HAP-1 (cell line): ENCODE results near the gene RGMA.
A peak's percentile ranks its signal among the peaks of the same experiment; 100 is the strongest.
"Not testable (repeated sequence)": the region's sequence is repeated elsewhere in the genome, so short reads cannot be mapped to it uniquely, and the experiment has no call there.

Experiments
- DNase-seq, 2 experiments: peaks; one replicate each; pipeline ENCODE4 v3.0.0-alpha.2; 2016 to 2020; ENCODE audit warnings: low spot score in 2 of 2
- H3K27me3 ChIP-seq: fragments of 250-450 bp; sonication (Bioruptor Pico); 2 replicates; pipeline ENCODE4 v1.5.1; 2020; ENCODE audit warnings: low read depth, mild to moderate bottlenecking, moderate library complexity
- H3K36me3 ChIP-seq: fragments of 250-450 bp; sonication (Bioruptor Pico); replicated peaks from 2 replicates; pipeline ENCODE4 v1.5.1; 2020; ENCODE audit warnings: mild to moderate bottlenecking
- H3K4me1 ChIP-seq: fragments of 250-450 bp; sonication (Bioruptor Pico); 2 replicates; pipeline ENCODE4 v1.5.1; 2020; ENCODE audit warnings: mild to moderate bottlenecking
- H3K4me3 ChIP-seq: fragments of 250-450 bp; sonication (Bioruptor Pico); 2 replicates; pipeline ENCODE4 v1.5.1; 2020; ENCODE audit warnings: mild to moderate bottlenecking, moderate library complexity
- H3K9me3 ChIP-seq: fragments of 250-450 bp; sonication (Bioruptor Pico); 2 replicates; pipeline ENCODE4 v1.5.1; 2020; ENCODE audit warnings: mild to moderate bottlenecking, moderate library complexity
- in situ Hi-C: fragments of 300-500 bp; cut with MboI; formaldehyde crosslinking; loops from 3 replicates; pipeline ENCODE4 v1.14.3; 2020; ENCODE audit warnings: low sequenced_read_pairs, inconsistent platforms, mixed read lengths

The RGMA gene

DNA sequence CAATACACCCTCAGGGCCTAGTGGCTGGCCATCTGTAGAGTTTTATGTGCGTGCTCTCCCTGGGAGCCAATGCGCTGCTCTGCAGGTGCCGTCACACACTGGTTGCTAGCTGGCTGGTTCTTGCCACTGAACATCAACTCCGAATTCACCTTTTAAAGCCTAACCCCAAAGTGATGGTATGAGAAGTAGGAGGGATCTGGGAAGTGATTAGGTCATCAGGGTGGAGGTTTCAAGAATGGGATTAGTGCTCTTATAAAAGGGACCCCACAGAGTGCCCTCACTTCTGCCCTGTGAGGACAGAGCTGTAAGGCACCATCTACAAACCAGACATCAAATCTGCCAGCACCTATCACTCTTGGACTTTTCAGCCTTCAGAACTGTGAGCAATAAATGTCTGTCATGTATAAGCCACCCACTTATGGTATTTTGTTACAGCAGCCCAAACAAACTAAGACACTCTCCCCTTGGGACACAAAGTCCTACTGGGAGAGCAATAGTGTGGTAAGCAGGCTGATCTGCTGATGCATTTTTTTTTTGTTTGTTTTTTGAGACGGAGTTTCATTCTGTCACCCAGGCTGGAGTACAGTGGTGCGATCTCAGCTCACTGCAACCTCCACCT, 20.3 kb downstream of the RGMA start:
- in situ Hi-C loops: no loop called here
- Histone ChIP-seq H3K36me3 (peaks cover 17% of the 10 kb centered on the region), H3K9me3 (no peaks in the 10 kb centered on the region), H3K4me1 (peaks cover 32% of the 10 kb centered on the region), H3K27me3 (no peaks in the 10 kb centered on the region), H3K4me3 (no peak overlapping the region)
- DNase-seq: no peak

DNA sequence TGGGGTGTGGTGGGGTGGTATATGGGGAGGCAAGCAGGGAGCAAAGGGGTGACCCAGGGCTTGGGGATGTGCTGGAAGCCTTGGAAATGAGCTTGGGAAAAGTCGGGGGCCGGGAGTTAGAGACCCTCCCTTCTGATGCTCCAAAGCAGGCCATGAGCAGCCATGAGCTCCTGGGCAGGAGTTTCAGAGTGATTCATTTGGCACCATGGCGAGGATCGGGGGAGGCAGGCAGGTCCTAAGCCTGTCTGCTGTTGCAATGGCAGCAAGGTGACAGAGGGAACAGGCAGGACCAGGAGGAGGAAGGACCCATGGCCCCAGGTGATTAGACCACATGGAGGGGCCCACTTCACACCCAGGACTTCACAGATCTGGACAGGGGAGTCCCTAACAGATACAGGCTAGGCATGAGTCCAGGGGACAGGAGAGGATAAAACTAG, 21.3 kb downstream of the RGMA start:
- Histone ChIP-seq H3K4me1 (peaks cover 39% of the 10 kb centered on the region), H3K9me3 (no peaks in the 10 kb centered on the region), H3K4me3 (no peak overlapping the region), H3K27me3 (no peaks in the 10 kb centered on the region), H3K36me3 (peaks cover 17% of the 10 kb centered on the region)
- no peak for DNase-seq
- in situ Hi-C loops: no loop called here

DNA sequence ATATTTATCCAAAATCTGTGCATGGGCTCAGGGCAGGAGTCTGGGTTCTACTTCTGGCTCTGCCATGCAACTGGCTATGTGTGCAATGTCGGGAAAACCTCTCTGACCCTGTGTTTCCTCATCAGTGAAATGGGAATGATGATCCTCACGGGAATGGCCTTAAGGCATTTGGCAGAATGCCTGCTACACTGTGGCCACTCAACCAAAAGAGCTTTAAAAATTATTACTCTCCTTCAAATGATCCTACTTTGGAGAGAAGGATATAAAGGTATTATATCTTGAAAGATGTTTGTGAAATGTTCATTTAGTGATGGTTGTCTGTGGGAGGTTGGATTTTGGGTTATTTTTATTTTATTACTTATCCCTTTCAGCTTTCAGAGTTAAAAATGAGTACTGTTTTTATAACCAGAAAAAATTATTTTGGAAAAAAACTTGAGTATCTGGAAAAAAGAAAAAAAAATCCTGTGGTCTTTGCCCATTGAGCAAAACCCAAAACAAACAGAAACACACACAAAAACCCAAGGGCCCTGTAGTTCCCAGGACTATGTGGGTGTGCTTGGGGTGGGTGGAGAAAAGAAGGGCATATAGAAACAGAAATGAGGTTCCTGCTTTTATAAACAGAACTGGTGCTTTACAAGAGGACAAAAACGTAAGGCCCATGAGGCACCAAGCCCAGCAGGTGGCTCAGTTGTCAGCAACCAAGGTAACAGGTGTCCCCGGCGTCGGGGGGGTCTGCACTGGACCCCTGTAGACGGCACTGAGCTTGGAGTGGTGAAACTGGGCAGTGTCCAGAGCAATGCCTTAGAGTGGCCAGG, 22.0 kb downstream of the RGMA start:
- Histone ChIP-seq H3K4me3 (no peak overlapping the region), H3K4me1 (peaks cover 45% of the 10 kb centered on the region), H3K36me3 (peaks cover 17% of the 10 kb centered on the region), H3K27me3 (no peaks in the 10 kb centered on the region), H3K9me3 (no peaks in the 10 kb centered on the region)
- in situ Hi-C loops: no loop called here
- DNase-seq: peak in 1 of 2 experiments; percentile 56

DNA sequence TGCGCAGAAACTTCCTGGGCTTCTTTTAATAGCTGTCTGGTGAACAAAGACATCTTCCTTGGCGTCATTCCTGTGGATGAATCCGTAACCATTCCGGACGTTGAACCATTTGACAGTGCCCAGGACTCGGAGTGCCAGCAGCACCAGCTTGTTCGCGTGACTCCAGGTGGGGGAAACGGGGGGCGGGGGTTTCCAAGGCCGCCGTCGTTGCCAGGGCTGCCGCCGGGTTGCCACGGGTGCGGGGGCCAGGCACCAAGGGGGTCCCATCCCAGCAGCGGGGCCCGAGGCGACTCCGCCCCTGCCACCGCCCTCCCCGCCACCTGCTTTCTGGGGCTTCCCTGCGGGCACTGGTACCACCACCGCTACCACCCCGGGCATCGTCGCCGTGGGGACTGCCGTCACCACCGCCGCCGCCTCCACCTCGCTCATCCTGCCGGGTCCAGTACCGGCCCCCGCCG, 22.8 kb downstream of the RGMA start:
- Histone ChIP-seq H3K27me3 (no peaks in the 10 kb centered on the region), H3K4me1 (peaks cover 47% of the 10 kb centered on the region), H3K36me3 (peaks cover 17% of the 10 kb centered on the region), H3K9me3 (no peaks in the 10 kb centered on the region), H3K4me3 (no peak overlapping the region)
- in situ Hi-C loops: no loop called here
- no peak for DNase-seq

DNA sequence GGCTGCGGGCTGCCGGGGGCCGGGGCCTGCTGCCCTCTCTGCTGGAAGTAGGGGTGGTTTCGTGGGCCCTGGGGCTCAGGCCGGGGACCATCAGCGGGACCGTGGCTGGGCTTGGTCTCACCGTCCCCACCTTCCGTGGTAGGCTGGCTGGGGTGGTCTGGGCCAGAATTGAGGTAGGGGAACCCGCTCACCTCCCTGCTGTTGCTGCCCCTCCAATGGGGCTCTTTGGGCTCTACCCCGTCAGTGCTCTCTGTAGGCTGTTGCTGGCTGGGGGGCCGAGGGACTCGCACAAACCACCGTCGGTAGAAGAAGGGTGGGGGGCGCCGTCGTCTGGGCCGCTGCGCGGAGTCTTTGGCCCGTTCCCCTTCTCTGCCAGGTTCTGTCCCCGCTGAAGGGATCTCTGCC, 23.4 kb downstream of the RGMA start:
- no peaks in the 10 kb centered on the region for H3K27me3 ChIP-seq
- H3K36me3 ChIP-seq: peaks cover 17% of the 10 kb centered on the region
- in situ Hi-C loops: no loop called here
- no peak overlapping the region for H3K4me3 ChIP-seq
- no peak for DNase-seq
- peaks cover 47% of the 10 kb centered on the region for H3K4me1 ChIP-seq
- H3K9me3 ChIP-seq: no peaks in the 10 kb centered on the region

DNA sequence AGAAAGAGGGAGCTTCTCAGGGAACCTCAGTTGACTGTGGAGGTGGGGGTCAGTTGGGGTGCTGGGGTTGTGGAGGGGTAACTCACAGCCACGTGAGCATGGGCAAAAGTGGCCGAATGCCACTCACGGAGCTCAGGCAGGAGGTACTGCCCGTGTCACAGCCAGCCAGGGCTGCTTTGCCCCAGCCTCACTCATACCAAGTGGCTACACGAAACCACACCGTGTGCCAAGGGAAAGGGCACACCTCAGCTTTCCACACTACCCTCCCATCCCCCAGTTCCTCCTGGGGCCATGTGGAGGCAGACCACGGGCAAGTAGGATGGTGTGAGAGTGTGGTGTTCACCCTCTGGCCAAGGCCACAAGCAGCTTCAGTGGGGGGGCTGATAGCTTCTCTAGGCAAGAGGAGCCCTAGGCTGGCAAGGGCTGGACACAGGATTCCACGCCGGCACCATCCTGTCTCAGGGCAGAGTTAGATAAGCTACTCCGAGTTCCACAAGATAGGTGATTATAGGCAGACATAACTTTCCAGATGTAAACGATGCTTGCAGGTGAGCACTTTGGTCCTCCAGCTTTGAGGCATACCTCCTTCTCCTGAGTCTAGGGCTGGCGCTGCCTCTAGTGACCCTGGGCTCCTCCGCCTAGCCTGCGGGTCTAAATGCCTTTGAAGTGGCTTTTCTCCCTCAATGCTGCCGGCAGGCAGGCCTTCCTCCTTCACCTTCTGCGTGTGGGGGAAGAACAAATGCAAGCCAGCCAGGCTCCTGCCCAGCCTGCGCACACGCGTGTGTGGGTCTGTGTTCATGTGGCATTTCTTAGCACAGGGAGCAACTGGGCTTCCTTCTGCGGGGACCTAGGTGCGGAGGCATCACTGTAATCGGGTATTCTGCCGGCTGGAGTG, 25.0 kb downstream of the RGMA start:
- H3K4me1 ChIP-seq: peaks cover 41% of the 10 kb centered on the region
- in situ Hi-C loops: no loop called here

DNA sequence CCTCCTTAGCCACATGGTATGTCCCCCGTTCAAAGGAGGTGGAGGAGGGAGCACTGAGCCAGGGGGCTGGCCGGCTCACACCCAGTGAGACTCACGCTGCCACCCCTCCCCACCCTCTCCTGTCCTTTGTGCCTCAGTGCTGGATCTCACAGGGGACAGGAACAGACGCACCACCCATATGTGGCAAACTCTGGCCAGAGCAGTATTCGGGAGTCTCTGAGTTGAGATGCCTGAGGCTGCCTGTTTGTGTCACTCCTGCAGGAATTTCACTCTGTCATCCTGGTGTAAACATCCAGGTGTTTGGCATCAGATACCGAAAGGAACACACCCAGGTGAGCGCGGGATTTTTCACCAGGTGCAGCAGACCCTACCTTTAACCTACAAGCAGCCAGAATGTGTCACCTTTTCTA, 25.7 kb downstream of the RGMA start:
- DNase-seq: no peak
- H3K27me3 ChIP-seq: no peaks in the 10 kb centered on the region
- no peaks in the 10 kb centered on the region for H3K9me3 ChIP-seq
- H3K4me3 ChIP-seq: no peak overlapping the region
- in situ Hi-C loops: no loop called here
- H3K36me3 ChIP-seq: peaks cover 17% of the 10 kb centered on the region
- peaks cover 38% of the 10 kb centered on the region for H3K4me1 ChIP-seq

More for the DNA sequence above, 25.0 kb downstream of the RGMA start:
- DNase-seq: no peak
- Histone ChIP-seq H3K9me3 (no peaks in the 10 kb centered on the region), H3K27me3 (no peaks in the 10 kb centered on the region), H3K4me3 (no peak overlapping the region), H3K36me3 (peaks cover 17% of the 10 kb centered on the region)

DNA sequence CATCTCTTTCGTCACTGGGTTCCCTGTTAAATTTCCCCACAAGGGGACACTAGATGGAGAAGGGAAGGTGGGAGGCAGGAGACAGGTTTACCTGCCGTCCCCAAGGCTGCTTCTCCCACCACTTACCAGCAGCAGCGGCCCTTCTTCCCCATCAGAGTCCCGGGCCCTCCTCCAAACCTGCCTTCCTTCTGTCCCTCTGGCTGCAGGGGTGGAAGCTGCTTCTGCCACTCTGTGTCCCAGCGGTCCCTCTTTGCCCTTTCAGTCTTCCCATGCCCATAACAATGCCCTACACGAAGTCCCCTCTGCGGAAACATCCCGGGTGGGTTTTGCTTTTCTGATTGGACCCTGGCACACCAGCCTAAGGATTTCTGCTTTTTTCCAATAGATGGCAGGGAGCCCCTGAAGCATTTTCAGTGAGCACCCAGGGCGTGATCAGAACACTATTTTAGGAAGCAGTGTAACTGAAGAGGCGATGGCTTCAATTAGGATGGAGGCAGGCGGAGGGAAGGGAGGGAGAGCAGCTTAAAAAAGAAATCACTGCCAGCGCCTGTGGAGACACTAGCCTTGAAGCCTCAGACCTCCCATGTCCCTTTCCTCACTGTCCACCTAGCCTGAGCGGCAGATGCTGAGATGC, 26.3 kb downstream of the RGMA start:
- in situ Hi-C loops, H3K9me3 ChIP-seq, H3K27me3 ChIP-seq, H3K4me3 ChIP-seq, DNase-seq: not testable (repeated sequence)
- H3K4me1 ChIP-seq: peaks cover 36% of the 10 kb centered on the region
- H3K36me3 ChIP-seq: peaks cover 17% of the 10 kb centered on the region

DNA sequence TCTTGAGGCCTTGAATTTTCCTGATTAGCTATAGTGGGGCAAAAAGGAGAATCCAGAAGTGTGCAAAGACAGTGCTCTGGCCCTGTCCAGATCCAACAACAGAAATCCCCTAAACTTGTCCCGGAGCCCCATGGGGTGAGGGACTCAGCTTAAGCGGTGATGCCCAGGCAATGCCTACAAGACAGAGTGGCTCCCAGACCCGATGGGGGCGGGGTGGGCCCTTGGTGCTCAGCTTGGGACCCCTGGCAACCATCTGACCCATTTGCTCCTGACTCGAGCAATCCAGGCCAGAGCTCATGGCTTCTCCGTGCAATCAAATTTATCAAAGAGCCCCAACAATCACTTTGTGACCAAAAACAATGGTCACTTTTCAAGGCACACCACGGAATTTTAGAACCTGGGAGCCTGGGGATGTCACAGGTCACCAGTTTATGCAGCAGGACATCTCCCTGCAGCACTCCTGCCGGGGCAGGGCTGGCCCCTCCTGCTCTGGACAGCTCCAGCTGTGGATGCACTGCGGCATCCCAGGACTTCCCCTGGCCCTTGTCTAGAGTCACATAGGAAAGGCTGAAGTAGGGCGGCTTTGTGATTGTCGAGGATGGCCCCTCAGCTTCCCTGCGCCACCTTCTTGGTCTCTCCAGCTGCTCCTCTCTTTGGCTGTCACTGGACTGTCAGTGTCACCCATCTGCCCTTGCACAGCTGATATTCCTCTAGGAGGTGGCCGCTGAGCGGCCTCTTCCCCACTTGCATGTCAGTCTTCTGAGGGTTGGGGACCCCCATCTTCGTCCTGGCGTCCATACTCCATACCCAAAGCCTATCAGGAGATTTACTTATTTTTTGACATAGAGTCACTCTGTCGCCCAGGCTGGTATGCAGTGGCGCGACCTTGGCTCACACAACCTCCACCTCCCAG, 28.4 kb downstream of the RGMA start:
- Histone ChIP-seq H3K4me3 (no peak overlapping the region), H3K4me1 (peaks cover 27% of the 10 kb centered on the region), H3K36me3 (peaks cover 11% of the 10 kb centered on the region), H3K9me3 (no peaks in the 10 kb centered on the region), H3K27me3 (no peaks in the 10 kb centered on the region)
- no peak for DNase-seq
- in situ Hi-C loops: no loop called here

DNA sequence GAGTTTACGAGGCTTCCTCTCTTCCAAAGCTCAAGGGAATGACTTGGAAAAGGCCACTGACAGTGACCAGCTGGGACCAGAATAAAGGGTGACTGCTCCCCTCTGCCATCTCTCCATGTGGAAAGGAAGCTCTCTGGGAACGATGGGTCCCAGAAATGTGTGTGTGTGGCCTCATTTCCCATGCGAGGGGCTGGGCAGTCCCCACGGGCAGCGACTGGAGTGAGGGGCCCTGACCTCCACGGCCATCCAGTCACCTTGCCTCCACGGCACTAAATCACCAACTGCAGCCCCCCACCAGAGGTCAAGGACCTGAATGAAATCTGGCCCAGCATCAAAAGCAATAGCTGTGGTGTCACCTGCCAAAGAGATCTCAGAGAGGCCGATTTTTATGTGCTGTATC, 29.6 kb downstream of the RGMA start:
- Histone ChIP-seq H3K27me3 (no peaks in the 10 kb centered on the region), H3K36me3 (peaks cover 10% of the 10 kb centered on the region), H3K9me3 (no peaks in the 10 kb centered on the region), H3K4me1 (peaks cover 27% of the 10 kb centered on the region), H3K4me3 (no peak overlapping the region)
- in situ Hi-C loops: no loop called here
- no peak for DNase-seq

DNA sequence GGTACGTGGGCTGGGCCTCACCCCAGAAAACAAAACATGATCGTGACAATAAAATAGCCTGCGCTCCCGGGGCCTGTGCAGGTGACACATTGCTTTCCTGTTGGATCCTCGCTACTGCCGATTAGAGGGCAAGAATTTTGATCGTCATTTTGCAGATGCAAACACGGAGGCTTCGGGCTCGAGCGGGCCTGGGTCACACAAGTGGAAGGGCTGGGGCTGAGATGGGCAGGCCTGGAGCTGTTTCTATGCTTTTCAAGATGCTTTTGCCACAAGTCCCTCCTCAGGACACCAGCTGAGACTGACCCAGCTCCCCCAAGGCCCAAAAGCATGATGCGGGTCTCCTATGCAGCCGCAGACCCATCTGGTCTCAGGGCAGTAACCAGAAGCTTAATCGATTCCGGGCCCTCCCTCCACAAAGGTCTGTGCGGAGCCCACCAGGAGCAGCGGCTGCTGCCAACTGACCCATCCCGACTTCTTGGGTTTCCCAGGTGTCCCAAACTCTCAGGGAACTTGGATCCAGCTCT, 30.0 kb downstream of the RGMA start:
- no peak for DNase-seq
- peaks cover 9% of the 10 kb centered on the region for H3K36me3 ChIP-seq
- in situ Hi-C loops: no loop called here
- H3K4me1 ChIP-seq: peaks cover 27% of the 10 kb centered on the region
- H3K27me3 ChIP-seq: no peaks in the 10 kb centered on the region
- H3K9me3 ChIP-seq: no peaks in the 10 kb centered on the region
- H3K4me3 ChIP-seq: no peak overlapping the region

DNA sequence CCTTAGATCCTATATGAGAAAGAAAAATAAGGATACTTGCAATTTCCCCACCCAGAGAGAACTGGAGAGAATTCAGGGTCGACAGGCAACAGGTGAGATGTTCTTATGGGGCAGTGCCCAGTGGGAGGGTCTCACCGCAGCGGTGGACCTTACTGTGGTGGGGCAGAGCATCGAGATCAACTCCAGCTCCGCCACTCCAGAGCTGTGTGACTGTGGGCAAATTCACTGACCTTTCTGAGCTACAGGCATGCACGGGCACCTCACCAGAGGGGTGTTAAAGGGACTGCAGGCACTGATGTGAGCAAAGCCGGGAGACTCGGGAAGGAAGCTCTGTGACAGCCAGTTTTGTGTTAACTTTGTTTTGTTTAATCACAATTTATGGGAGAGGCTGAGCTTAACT, 30.9 kb downstream of the RGMA start:
- in situ Hi-C loops: no loop called here
- peaks cover 7% of the 10 kb centered on the region; the same call in 1 of the 2 replicates for H3K36me3 ChIP-seq
- peaks cover 22% of the 10 kb centered on the region for H3K4me1 ChIP-seq
- no peak overlapping the region for H3K4me3 ChIP-seq
- no peaks in the 10 kb centered on the region for H3K27me3 ChIP-seq
- H3K9me3 ChIP-seq: no peaks in the 10 kb centered on the region
- no peak for DNase-seq
